GM18951 (cell line): ENCODE measurements around the gene HYLS1.

Experiments
- POLR2A ChIP-seq: IDR thresholded peaks from 4 replicates; pipeline ENCODE4 v1.6.1; 2011; ENCODE audit warnings: mild to moderate bottlenecking; ENCODE audit not compliant: insufficient read length, insufficient read depth; ENCODE audit errors: extremely low read depth
- in situ Hi-C: fragments of 300-500 bp; cut with MboI; formaldehyde crosslinking; loops from one replicate; pipeline ENCODE4 v1.12.0; 2022; ENCODE audit warnings: low sequenced_read_pairs, mixed read lengths, inconsistent platforms; ENCODE audit not compliant: unreplicated experiment

The HYLS1 gene

GRCh38 chr11:125918140-125918840, 30.8 kb downstream of the HYLS1 start:
- in situ Hi-C loops: loop anchor here (5.0 kb wide), 1 partner anchor 274 kb away; no protein-coding TSS in a partner anchor

GRCh38 chr11:125921042-125921441, 33.6 kb downstream of the HYLS1 start:
- in situ Hi-C loops: no loop called here

More at GRCh38 chr11:125918140-125918840, 30.8 kb downstream of the HYLS1 start:
- TF ChIP-seq POLR2A: no peak

GRCh38 chr11:125922156-125922555, 34.7 kb downstream of the HYLS1 start:
- in situ Hi-C loops: no loop called here
- no peak for TF ChIP-seq POLR2A

More at GRCh38 chr11:125921042-125921441, 33.6 kb downstream of the HYLS1 start:
- no peak for TF ChIP-seq POLR2A

GRCh38 chr11:125923012-125923579, 35.6 kb downstream of the HYLS1 start:
- in situ Hi-C loops: no loop called here
- TF ChIP-seq POLR2A: no peak

- TF ChIP-seq POLR2A: no peak
- in situ Hi-C loops: no loop called here
Observed at GRCh38 chr11:125923633-125924032, 36.2 kb downstream of the HYLS1 start.

- in situ Hi-C loops: no loop called here
- TF ChIP-seq POLR2A: no peak
Observed at GRCh38 chr11:125924384-125925007, 37.0 kb downstream of the HYLS1 start.

- TF ChIP-seq POLR2A: no peak
- in situ Hi-C loops: no loop called here
Observed at GRCh38 chr11:125925247-125925740, 37.8 kb downstream of the HYLS1 start.

- in situ Hi-C loops: no loop called here
- no peak for TF ChIP-seq POLR2A
Observed at GRCh38 chr11:125925804-125926203, 38.3 kb downstream of the HYLS1 start.

- in situ Hi-C loops: no loop called here
- TF ChIP-seq POLR2A: no peak
Observed at GRCh38 chr11:125926682-125927081, 39.2 kb downstream of the HYLS1 start.

GRCh38 chr11:125929445-125930075, 42.1 kb downstream of the HYLS1 start:
- no peak for TF ChIP-seq POLR2A
- in situ Hi-C loops: no loop called here

- no peak for TF ChIP-seq POLR2A
- in situ Hi-C loops: no loop called here
Observed at GRCh38 chr11:125930076-125930450, 42.6 kb downstream of the HYLS1 start.

GRCh38 chr11:125931116-125931515, 43.6 kb downstream of the HYLS1 start:
- TF ChIP-seq POLR2A: no peak
- in situ Hi-C loops: no loop called here

- in situ Hi-C loops: no loop called here
- TF ChIP-seq POLR2A: no peak
Observed at GRCh38 chr11:125931668-125932067, 44.2 kb downstream of the HYLS1 start.
